ENCODE data around the gene SIL1.

SIL1 gene

DNA sequence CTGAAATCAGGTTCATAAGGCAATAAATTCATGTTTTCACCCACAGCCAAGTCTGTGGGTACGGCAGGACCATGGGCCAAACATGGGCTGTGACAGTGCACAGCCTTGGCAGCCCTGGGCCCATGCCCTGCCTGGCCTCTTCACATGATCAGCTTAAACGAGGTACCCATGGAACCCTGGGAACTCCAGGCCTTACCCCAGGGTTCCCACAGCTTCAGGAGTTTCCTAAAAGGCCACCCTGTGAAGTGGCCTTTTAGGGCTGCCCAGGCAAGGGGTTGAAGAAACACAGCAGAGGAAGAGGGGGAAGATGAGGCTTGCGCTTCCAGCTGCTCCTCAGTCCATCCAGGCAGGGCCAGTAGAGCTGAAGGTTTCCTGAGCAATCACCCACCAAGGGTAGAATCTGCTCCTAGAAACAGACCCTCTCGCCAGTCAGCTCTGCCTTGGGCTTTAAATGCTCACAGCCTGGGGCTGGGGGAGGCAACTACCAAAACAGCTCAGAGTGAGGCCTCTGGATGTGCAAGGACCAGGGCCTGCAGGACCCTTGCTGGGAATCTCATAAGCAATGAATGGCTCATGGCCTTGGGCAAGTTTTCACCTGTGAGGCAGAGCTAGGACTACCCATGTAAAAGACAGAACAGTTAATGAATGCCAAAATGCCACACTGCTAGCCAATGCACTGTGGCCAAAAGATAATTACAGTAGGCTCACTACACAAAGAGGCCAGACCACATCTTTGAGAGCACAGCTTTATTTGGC, 243.7 kb downstream of the SIL1 start:
- no peak for DNase-seq (ENCODE audit: low read depth)

DNA sequence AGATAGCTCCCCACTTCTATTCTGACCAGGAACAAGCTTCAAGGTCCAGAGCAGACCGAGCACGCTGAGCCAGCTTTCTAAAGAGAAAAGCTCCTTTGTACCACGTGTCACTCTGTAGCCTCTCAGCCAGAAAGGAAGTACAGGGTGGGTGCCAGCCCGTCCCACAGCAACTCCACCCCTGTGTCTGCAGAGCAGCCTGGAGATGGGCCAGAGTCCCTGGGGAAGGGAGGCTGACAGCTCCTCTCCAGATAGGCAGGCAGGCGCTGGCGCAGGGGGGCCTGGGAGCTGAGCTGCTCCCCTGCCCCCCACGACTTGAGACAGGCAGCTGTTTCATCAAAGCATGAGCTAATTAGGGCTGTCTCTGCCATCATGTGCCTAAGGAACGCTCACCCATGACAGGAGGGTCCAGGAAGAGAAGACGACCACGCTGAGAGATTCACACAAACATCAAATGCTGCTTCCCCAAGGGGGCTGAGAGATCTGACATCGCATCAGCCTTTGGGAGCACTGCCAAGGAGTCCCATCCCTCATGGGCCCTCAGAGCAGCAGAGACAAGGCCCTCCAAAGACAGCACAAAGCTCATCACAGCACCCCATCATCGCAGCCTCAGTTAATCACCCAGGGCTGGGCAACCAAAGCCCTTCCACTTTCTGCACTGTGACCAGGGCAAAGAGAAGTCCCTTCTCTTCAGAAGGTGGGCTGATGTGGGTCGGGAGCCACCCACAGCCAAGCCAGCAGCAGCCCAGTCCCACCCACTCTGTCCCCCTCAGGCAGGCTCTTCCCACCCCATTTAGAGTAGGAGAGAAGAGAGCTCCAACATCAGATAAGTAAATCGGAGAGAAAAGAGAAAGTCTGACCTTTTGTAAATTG, 244.5 kb downstream of the SIL1 start:
- no peak for DNase-seq (ENCODE audit: low read depth)

DNA sequence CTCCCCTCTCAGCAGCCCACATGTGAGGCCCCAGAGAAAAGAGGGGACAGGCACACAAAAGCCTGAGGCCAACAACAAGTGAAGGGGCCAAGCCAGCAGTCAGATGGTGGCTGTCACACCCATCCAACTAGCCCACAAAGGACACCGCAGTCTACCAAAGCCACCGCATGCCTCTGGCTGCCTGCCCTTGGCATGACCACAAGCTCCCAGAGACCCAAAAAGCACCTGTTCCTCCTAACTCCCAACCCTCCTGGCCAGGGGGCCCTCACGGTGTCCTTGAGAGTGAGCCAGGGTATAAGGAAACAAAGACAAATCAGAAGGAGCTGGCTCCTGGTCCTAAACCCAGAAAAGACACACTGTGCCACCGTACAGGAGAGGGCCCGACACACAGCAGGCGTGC, 245.2 kb downstream of the SIL1 start:
- no peak for DNase-seq (ENCODE audit: low read depth)

DNA sequence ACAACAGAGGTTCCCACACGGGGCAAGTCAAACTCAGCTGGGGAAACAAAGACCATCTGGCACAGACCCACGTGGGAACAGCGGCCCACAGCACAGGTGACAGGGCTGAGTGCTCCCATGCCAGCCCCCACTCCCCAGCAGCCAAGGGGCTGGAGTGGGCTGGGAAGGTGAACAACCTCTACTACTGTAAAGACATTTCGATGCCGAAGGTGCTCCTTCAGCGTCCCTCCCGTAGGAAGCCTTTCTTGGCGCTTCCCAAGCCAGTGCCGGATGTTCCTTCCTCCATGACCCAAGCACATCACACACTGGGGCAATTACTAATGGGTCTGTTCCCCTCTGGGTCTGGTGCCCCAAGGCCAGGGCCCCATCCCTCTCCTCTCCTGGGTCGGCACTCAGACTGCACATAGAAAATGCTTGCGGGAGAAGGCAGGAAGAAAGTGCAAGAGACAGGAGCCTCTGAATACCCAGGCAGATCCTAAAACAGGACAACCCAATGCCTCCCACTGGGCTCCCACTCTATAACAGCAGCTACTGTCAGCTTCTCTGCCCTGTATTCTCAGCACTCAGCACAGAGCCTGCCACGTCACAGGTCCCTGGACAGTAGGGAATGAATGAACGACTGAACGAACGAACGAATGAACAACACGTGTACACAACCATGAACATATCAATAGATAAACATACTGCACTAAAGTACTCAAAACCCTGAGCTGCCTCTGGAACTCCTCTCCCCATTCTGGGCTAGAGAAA, 246.0 kb downstream of the SIL1 start:
- DNase-seq (ENCODE audit: low read depth): no peak

DNA sequence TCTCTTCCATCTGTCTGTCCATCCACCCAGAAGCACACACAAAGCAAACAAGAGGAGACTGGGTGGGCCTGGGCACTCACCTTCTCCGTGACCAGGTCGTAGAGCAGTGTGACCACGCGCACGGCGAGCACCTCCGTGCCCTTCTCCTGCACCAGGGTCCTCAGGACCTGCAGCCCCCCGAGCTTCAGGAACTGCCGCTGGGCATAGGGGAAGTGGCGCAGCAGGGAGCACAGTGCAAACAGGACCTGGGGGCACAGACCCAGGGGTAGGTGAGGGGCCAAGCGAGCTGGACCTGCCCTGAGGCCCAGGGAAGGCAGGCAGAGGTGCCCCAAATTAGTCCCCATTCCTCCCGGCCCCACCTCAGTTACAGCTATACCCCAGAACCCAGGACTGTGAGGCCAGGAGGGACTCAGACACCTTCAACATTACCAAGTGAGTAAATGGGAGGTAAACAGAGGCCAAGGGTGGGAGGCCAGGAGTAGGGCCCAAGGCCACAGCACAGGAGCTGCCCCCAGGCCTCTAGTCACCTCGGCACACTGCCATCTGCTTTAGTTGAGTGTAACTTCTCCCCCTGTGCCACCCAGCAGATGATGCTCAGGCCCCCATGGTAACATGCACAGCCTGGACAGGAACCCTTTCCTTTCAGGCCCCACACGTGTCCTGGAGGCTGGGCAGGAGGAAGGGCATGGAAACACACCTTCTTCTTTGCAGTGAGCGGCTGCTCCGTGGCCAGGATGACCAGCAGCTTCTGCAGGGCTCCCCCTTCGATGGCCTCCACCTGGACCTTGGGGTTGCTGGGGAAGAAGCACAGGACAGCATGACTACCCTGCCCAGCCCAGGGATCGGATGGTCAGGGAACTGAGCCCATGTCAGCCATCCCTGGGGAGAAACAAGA, 246.8 kb downstream of the SIL1 start:
- DNase-seq (ENCODE audit: low read depth): no peak

- no peak for DNase-seq (ENCODE audit: low read depth)
Measured at GRCh38 chr5:138950421-138951031, 247.6 kb downstream of the SIL1 start.

- no peak for DNase-seq (ENCODE audit: low read depth)
Measured at GRCh38 chr5:138949988-138950387, 248.2 kb downstream of the SIL1 start.

DNA sequence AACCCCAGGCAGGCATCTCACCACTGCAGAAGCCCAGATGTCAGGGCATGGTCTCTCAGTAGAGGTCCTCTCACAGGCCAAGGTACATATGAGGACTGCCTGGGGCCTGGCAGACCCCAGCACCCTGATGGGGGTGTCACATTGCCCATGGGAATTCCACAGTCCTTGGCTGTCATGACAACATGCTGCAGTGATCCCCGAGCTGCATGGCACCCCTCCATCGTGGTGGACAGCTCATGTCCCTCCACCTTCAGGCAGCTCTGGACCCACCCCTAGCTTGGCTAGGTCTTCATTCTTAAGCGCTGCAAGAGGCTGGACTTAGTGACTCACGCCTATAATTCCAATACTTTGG, 249.0 kb downstream of the SIL1 start:
- DNase-seq (ENCODE audit: low read depth): no peak

DNA sequence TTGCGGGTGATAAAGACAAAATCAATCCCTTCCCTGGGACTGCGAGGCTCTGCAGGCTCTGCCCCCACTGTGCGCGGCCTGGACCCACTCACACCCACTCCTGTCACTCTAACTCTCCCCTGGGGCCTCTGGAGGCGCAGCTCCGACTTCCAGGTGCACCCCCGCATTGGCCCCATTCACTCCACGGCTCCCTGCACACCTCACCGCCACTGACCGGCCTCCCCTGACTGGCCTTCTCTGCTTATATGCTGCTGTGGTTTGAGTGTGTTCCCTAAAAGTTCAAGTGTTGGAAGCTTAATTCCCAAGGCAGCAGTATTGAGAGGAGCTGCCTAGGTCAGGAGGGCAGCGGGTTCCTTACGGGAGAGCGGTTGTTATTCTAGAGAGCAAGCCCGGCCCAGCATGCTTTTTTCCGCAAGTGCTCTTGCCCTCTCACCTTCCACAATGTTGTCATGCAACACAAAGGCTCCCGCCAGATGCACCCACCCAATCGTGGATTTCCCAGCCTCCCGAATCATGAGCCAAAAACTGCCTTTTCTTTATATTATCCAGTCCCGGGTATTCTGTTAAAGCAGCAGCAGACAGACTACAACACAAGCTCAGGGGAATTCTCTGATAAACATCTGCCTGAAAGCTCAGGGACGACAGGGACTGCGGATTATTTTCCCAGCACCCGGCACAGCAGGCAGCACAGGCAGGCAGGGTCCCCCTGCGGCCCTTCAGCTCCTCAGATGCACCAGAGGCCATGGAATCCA, 249.5 kb downstream of the SIL1 start:
- no peak for DNase-seq (ENCODE audit: low read depth)

DNA sequence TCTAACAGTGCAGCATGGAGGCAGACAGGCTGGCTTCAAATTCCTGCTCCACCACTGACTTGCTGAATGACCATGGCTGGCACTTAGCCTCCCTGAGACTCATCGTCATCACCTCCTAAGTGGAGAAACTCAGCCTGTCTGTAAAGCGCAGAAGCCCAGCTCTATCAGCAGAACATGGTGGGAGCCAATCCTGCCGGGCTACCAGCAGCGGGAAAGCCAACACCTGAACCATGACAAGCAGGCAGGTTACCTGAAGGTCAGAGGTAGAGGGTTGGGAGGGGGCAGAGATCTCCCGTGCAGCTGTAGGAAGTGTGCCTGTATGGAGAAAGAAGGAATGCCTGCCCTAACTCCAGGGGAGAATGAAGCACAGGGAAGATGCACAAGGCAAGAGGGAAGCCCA, 250.4 kb downstream of the SIL1 start:
- DNase-seq (ENCODE audit: low read depth): no peak

DNA sequence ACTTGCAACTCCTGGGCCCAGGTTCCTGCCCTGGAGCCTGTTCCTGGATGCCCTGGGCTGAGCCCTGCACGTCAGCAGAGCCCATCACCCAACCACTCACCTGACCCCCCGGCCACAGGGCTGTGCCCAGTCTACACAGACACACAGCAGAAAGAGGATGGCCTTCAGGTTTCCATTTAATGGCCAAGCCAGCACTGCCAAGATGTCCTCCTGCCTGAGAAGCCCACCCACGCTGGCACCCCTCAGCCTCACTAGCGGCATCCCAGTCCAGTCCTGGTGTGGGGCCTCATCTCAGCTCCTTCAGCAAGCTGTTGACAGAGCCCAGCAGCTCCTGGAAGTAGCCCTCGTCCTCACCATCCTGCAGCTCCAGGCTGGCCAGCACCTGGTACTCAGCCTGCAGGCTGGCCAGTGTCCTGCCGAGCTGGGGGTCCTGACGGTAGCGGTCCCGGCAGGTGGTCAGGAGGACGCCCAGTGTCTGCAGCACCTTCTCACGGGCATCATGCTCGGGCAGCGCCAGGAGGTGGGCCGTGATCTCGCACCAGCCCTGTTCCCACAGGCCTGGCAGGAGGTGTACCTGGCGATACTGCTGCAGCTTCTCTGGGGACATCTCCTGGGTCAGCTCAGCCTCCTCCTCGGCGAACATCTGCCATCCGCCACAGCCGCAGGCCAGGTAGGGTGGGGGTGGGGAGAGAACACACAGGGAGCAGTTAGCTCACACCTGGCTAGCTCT, 251.2 kb downstream of the SIL1 start:
- no peak for DNase-seq (ENCODE audit: low read depth)

DNA sequence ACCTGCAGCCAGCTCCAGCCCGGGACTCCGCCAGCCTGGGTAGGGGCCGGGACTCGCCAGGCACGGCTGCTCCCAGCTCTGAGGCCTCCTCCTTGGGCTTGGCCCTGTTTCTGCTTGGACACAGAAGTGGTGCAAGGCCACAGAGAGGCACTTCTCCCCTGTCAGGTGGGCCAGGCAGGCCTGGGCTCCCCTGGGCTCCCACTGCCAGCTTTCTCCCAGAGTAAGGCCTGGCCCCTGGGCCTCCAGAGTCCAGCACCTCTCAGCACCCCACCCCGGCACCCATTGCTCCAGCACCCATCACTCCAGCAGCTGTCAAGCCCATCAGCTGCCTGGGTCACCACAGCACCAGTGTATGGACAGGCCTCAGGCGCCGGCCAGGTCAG, 251.9 kb downstream of the SIL1 start:
- DNase-seq (ENCODE audit: low read depth): no peak

DNA sequence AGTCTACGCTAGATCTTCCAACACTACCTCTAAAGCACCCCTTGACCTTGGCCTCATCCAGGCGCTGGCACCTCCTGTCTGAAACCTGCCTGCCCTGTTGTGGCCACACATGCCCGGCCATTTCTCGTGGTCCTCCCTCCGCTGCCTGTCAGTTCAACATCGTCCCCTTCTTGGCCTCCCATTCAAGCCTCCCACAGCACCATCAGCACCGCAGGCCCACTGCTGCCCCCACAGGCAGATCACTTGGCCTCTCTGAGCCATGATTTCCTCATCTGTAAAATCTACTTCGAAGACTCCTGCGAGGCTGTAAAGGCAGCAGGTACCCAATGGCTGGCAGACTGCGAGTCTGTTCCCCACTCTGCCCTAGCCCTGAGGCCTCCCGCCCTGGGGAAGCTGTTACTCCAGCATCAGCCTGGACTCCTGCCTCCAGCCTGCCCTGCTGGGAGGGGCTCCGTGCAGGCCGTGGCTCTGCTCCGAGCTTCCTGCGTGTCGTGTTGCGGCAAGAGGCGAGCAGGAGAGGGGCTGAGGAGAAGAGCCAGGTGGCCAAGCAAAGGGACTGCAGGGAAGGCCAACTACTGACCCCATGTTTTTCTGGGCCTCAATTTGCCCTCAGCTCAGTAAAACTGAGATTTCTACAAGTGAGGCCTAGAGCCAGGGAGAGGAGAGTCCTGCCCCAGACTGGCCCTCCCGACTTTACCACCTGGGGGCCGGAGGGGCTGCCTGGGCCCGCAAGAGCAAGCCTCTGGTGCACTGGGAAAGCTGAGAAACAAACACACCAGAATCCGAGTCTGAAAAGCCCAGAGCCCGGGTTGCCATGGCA, 252.5 kb downstream of the SIL1 start:
- no peak for DNase-seq (ENCODE audit: low read depth)

DNA sequence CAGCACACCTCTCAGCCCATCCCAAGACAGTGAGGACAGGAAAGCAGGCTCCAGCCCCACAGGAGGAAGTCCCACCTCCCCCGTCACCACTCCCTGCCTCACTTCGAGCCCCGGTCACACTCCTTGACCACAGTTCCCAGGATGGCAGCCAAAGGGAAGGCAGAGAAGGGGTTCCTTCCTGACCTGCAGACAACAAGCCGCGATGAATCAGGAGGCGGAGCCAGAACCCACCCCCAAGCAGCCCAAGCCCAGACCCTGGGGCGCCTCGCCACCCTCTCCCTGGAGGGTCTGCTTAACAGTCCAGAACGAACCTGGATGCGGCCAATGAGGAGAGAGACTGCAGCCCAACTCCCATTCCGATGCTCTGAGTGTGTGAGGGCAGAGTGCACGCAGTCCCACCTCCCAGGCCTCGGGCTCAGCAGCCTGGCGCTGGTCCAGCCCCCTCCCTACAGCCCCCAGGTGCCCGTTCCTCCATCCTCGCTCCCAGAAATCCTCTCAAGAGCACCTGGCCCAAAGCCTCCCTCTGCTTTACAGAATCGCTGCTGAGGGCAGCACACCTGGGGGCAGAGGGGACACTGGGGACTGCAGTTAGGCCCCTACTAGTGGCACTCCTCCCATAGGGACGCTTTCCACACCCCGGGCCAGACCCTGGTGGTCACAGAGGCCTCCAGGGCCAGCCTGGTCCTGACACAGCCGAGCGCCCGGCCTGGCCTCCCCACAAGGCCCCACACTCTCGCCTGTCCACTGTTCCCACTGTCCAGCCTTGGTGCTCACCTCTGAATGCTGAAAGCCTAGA, 253.4 kb downstream of the SIL1 start:
- DNase-seq (ENCODE audit: low read depth): no peak

DNA sequence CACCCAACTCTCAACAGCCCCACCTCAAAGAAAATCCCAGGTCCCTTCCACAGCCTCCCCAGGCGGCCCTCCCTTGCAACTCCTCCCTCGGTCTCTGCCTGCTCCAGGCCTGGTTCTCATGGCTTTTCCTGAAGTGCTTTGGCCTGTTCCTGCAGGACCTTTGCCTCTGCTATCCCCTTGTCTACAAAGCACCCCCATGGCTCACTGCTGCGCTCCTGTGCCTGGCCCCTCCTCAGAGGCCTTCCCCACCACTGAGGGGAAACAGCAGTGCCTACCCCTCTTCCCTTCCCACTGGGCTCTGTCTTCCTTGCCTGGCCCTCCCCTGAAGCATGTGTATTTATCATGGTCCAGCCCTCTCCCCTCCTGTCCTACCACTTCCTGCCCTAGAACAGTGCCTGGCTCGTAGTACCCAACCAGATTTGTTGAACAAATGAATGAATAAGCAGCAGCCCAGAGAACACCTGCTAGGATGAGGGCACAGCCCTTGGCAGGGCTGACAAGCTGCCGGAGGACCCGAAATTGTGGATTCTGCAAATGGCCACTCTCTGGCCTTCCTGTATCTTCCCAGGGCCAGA, 254.5 kb downstream of the SIL1 start:
- no peak for DNase-seq (ENCODE audit: low read depth)

DNA sequence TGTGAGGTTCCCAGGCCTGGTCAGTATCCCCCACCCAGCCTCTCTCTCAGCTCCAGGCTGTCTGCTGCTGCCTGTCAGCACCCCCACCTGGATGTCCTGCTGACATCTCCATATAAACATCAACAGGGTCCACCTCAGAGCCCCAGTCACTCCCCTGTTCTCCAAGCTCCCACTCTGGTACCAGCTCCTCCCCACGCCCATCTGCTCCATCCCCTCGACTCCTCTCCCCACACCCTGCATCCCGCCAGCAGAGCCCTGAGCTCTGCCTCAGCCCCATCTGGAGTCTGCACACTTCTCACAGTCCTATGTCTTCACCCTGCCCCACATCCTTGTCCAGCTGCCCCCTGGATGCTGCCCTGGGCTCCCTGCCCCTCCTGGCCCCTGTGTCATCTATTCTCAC, 255.3 kb downstream of the SIL1 start:
- DNase-seq (ENCODE audit: low read depth): no peak

DNA sequence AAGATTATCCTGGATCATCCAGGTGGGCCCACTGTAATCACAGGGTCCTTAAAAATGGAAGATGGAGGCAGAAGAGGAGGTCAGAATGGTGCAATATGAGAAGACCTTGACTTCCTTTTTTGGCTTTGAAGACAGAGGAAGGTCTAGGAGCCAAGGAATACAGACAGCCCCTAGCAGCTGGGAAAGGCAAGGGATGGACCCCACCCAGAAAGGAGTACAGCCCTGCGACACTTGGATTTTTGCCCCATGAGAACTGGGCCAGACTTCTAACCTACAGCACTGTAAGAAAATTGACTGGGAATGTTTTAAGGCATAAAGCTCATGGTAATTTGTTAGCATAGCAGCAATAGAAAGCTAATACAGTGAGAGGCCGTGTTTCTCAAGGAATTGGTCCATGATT, 256.1 kb downstream of the SIL1 start:
- no peak for DNase-seq (ENCODE audit: low read depth)

DNA sequence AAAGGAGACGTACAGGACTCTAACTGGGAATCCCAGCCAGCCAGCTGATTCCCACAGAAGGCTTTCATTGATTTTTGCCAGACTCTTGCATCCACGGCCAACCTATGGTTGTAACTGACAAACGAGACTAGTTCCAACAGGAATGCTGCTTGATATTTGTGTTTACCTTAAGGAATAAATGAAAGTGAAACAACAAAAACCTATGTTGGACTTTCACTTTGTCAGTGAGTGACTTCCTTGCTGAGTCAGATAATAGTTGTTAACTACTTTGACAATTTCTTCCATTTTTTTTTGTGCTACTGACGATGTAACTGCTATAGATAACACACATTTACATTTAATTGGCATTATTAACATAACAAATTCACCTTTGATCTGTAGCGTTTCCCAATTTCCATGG, 259.6 kb downstream of the SIL1 start:
- DNase-seq (ENCODE audit: low read depth): no peak
